GM23338 (cell line): ENCODE results near the gene ARMC7. TPM values are rescaled to one million over a fixed set of nuclear protein-coding genes. Genes with fewer than 3 reads are reported as not detected.
"Not testable (repeated sequence)": the region's sequence is repeated elsewhere in the genome, so short reads cannot be mapped to it uniquely, and the experiment has no call there.

ENCODE experiments used
- ATAC-seq: fragments of 200-7000 bp; cut with Tn5 transposase; 3 replicates; pipeline ENCODE4 v1.9.1; 2020
- DNase-seq: peaks from one replicate; pipeline ENCODE4 v3.0.0-alpha.2; 2015; ENCODE audit warnings: low spot score
- H2AFZ ChIP-seq: fragments of 200-600 bp; sonication (generic); 2 replicates; pipeline ENCODE4 v1.8.0; 2016; ENCODE audit warnings: antibody characterized with exemption, mild to moderate bottlenecking, moderate library complexity
- H3F3A ChIP-seq: fragments of 200-600 bp; sonication (generic); replicated peaks from 2 replicates; pipeline ENCODE4 v1.8.0; 2017; ENCODE audit warnings: antibody characterized with exemption, mixed run types, low read depth
- H3K27ac ChIP-seq: fragments of 200-600 bp; sonication (generic); 2 replicates; pipeline ENCODE4 v1.6.1; 2016; ENCODE audit warnings: low read depth
- H3K27me3 ChIP-seq: fragments of 200-600 bp; sonication (generic); 2 replicates; pipeline ENCODE4 v1.8.0; 2016; ENCODE audit warnings: mild to moderate bottlenecking, mixed run types, moderate library complexity; ENCODE audit not compliant: insufficient read depth
- H3K36me3 ChIP-seq: fragments of 200-600 bp; sonication (generic); 2 replicates; pipeline ENCODE4 v1.8.0; 2016; ENCODE audit warnings: mild to moderate bottlenecking; ENCODE audit not compliant: insufficient read depth
- H3K4me1 ChIP-seq: fragments of 200-600 bp; sonication (generic); 2 replicates; pipeline ENCODE4 v1.8.0; 2016; ENCODE audit warnings: mild to moderate bottlenecking, moderate library complexity; ENCODE audit not compliant: insufficient read depth
- H3K4me2 ChIP-seq: fragments of 200-600 bp; sonication (generic); 2 replicates; pipeline ENCODE4 v1.7.1; 2017; ENCODE audit warnings: mixed run types
- H3K4me3 ChIP-seq: fragments of 200-600 bp; sonication (generic); 2 replicates; pipeline ENCODE4 v1.6.1; 2016; ENCODE audit warnings: mixed run types
- H3K79me2 ChIP-seq: fragments of 200-600 bp; sonication (generic); replicated peaks from 2 replicates; pipeline ENCODE4 v1.8.0; 2017; ENCODE audit warnings: mild to moderate bottlenecking; ENCODE audit not compliant: insufficient read depth
- H3K9me2 ChIP-seq: fragments of 200-600 bp; sonication (generic); 2 replicates; pipeline ENCODE4 v1.8.0; 2017; ENCODE audit not compliant: insufficient read depth
- H4K20me1 ChIP-seq: fragments of 200-600 bp; sonication (generic); replicated peaks from 2 replicates; pipeline ENCODE4 v1.8.0; 2017; ENCODE audit warnings: mild to moderate bottlenecking; ENCODE audit not compliant: insufficient read depth
- H3K27ac Mint-ChIP-seq: 2 replicates; pipeline ENCODE4 v1.8.0; 2020; ENCODE audit warnings: inconsistent platforms, mild to moderate bottlenecking, moderate library complexity, mixed read lengths
- H3K27me3 Mint-ChIP-seq: 3 replicates; pipeline ENCODE4 v1.8.0; 2022; ENCODE audit warnings: low read depth, mild to moderate bottlenecking, moderate library complexity, mixed read lengths, inconsistent platforms; ENCODE audit not compliant: insufficient read depth, poor library complexity
- H3K36me3 Mint-ChIP-seq: 3 replicates; pipeline ENCODE4 v1.8.0; 2021; ENCODE audit warnings: low read depth, mild to moderate bottlenecking, inconsistent platforms, moderate library complexity, mixed read lengths
- H3K4me1 Mint-ChIP-seq: 3 replicates; pipeline ENCODE4 v1.8.0; 2020; ENCODE audit warnings: mild to moderate bottlenecking, inconsistent platforms, mixed read lengths
- H3K4me3 Mint-ChIP-seq: 3 replicates; pipeline ENCODE4 v1.8.0; 2021; ENCODE audit warnings: moderate library complexity, mild to moderate bottlenecking, inconsistent platforms, mixed read lengths
- H3K9me3 Mint-ChIP-seq: 3 replicates; pipeline ENCODE4 v1.8.0; 2020; ENCODE audit warnings: moderate library complexity, mild to moderate bottlenecking, inconsistent platforms, mixed read lengths
- CREB1 ChIP-seq: fragments of 250-450 bp; sonication (Bioruptor Pico); IDR thresholded peaks from 2 replicates; pipeline ENCODE4 v1.5.0; 2020; ENCODE audit warnings: low read depth, mild to moderate bottlenecking, moderate library complexity
- CTCF ChIP-seq, 2 experiments: fragments of 200-600 bp in 1 of 2; sonication (generic) in 1 of 2; conservative IDR thresholded peaks; 2 replicates each; pipeline versions ENCODE4 v1.5.1 to v1.6.1; 2016 to 2017; ENCODE audit warnings: antibody characterized with exemption in 2 of 2, low read depth in 2 of 2, mild to moderate bottlenecking in 2 of 2, moderate library complexity in 1 of 2
- ETS1 ChIP-seq: IDR thresholded peaks from 2 replicates; pipeline ENCODE4 v1.6.1; 2016; ENCODE audit warnings: antibody characterized with exemption
- EZH2 ChIP-seq: fragments of 200-600 bp; sonication (generic); IDR thresholded peaks from one replicate; pipeline ENCODE4 v1.8.0; 2017; ENCODE audit warnings: antibody characterized with exemption, mild to moderate bottlenecking, low read depth; ENCODE audit not compliant: unreplicated experiment
- EZH2phosphoT487 ChIP-seq: fragments of 200-600 bp; sonication (generic); IDR thresholded peaks from one replicate; pipeline ENCODE4 v1.8.1; 2018; ENCODE audit warnings: antibody characterized with exemption; ENCODE audit not compliant: unreplicated experiment
- JUNB ChIP-seq: IDR thresholded peaks from one replicate; pipeline ENCODE4 v1.6.1; 2016; ENCODE audit warnings: antibody characterized with exemption; ENCODE audit not compliant: unreplicated experiment
- NANOG ChIP-seq: IDR thresholded peaks from 2 replicates; pipeline ENCODE4 v1.6.1; 2016; ENCODE audit warnings: antibody characterized with exemption, borderline replicate concordance
- POLR2AphosphoS5 ChIP-seq: IDR thresholded peaks from 2 replicates; pipeline ENCODE4 v1.6.1; 2016; ENCODE audit warnings: antibody characterized with exemption, low read depth
- REST ChIP-seq: IDR thresholded peaks from one replicate; pipeline ENCODE4 v1.6.1; 2018; ENCODE audit warnings: antibody characterized with exemption; ENCODE audit not compliant: unreplicated experiment
- STAT1 ChIP-seq: IDR thresholded peaks from one replicate; pipeline ENCODE4 v1.6.1; 2016; ENCODE audit warnings: antibody characterized with exemption; ENCODE audit not compliant: unreplicated experiment
- ZNF114 ChIP-seq: fragments of 250-450 bp; sonication (Bioruptor Pico); IDR thresholded peaks from 2 replicates; pipeline ENCODE4 v1.5.0; 2020; ENCODE audit warnings: mild to moderate bottlenecking, moderate library complexity
- ZNF331 ChIP-seq: fragments of 250-450 bp; sonication (Bioruptor Pico); IDR thresholded peaks from 2 replicates; pipeline ENCODE4 v1.5.0; 2020; ENCODE audit warnings: low read depth, mild to moderate bottlenecking, moderate library complexity
- polyA plus RNA-seq: library from polyadenylated mRNA; unstranded; fragments of >200 nt; fragmentation: Nextera tagmentation; extraction: Ambion mirVana; gene quantifications from 2 replicates; pipeline ENCODE4 v1.2.1, GENCODE V29; 2016
- total RNA-seq: library from RNA; depleted of rRNA; stranded (reverse); fragments of >200 nt; shearing (Covaris generic); gene quantifications from 2 replicates; pipeline ENCODE4 v1.2.3, GENCODE V29; 2014

Gene ARMC7
- total and polyA plus RNA-seq, 2 experiments from 2014 or later: 5.6 to 8.4 TPM

GRCh38 chr17:75155191-75155601 lies 45.4 kb downstream of the ARMC7 start:
- H3K36me3 ChIP-seq: no peaks in the 10 kb centered on the region; the same call in 1 of the 2 replicates
- Mint-ChIP-seq H3K4me3 (peak overlapping the region; percentile 87), H3K36me3 (peaks cover 25% of the 10 kb centered on the region), H3K27ac (peak overlapping the region; percentile 58), H3K27me3 (peaks cover 15% of the 10 kb centered on the region), H3K4me1 (peaks cover 28% of the 10 kb centered on the region), H3K9me3 (peaks cover 2% of the 10 kb centered on the region; the same call in 1 of the 3 replicates)
- peaks cover 23% of the 10 kb centered on the region for H3F3A ChIP-seq
- DNase-seq: peak; percentile 76
- no peaks in the 10 kb centered on the region for H3K27me3 ChIP-seq
- H3K9me2 ChIP-seq: no peaks in the 10 kb centered on the region
- peak; percentile 3 for ATAC-seq
- peak overlapping the region; percentile 83; the same call in 1 of the 2 replicates for H3K27ac ChIP-seq
- TF ChIP-seq ETS1 (no peak), CREB1 (0 out of 2 replicates have a peak, but pooled peaks have one; percentile 17)
- peak overlapping the region; percentile 68 for H3K4me2 ChIP-seq
- H2AFZ ChIP-seq: no peak overlapping the region
- H3K4me1 ChIP-seq: peaks cover 27% of the 10 kb centered on the region
- peaks cover 23% of the 10 kb centered on the region for H4K20me1 ChIP-seq
- peak overlapping the region; percentile 43 for H3K4me3 ChIP-seq
- H3K79me2 ChIP-seq: peaks cover 40% of the 10 kb centered on the region

- not testable (repeated sequence) for H3K9me2 ChIP-seq, H3K4me3 ChIP-seq, H3K4me2 ChIP-seq, H3K27me3 ChIP-seq, DNase-seq, H3K36me3 Mint-ChIP-seq, H3K27ac Mint-ChIP-seq, H2AFZ ChIP-seq, ATAC-seq, H3K4me3 Mint-ChIP-seq, H3K27ac ChIP-seq, H4K20me1 ChIP-seq, H3K36me3 ChIP-seq, H3K79me2 ChIP-seq, H3K9me3 Mint-ChIP-seq
- Histone ChIP-seq H3F3A (peaks cover 23% of the 10 kb centered on the region), H3K4me1 (peaks cover 12% of the 10 kb centered on the region)
- Mint-ChIP-seq H3K4me1 (peaks cover 16% of the 10 kb centered on the region), H3K27me3 (peaks cover 14% of the 10 kb centered on the region)
These were observed 48.7 kb downstream of the ARMC7 start for GRCh38 chr17:75158480-75158879.

- H3K79me2 ChIP-seq: no peaks in the 10 kb centered on the region
- H3K36me3 ChIP-seq: no peaks in the 10 kb centered on the region; the same call in 1 of the 2 replicates
- peaks cover 7% of the 10 kb centered on the region; the same call in 1 of the 2 replicates for H4K20me1 ChIP-seq
- H3K27ac ChIP-seq: 0 out of 2 replicates have a peak overlapping the region, but pooled peaks have one; percentile 72
- H3K27ac Mint-ChIP-seq: no peak overlapping the region
- peaks cover 29% of the 10 kb centered on the region for H3F3A ChIP-seq
- H3K4me1 ChIP-seq: peaks cover 12% of the 10 kb centered on the region
- H3K4me1 Mint-ChIP-seq: peaks cover 16% of the 10 kb centered on the region
- ATAC-seq: no peak
- no peak overlapping the region for H3K4me2 ChIP-seq
- H3K4me3 ChIP-seq: no peak overlapping the region
- H3K36me3 Mint-ChIP-seq: peaks cover 11% of the 10 kb centered on the region; the same call in 2 of the 3 replicates
- H3K9me2 ChIP-seq: no peaks in the 10 kb centered on the region
- H3K9me3 Mint-ChIP-seq: no peaks in the 10 kb centered on the region
- peaks cover 11% of the 10 kb centered on the region for H3K27me3 Mint-ChIP-seq
- DNase-seq: no peak
- no peak overlapping the region for H3K4me3 Mint-ChIP-seq
- TF ChIP-seq ZNF114 (no peak), JUNB (no peak), NANOG (no peak), CTCF (conservative IDR thresholded peaks at IDR 0.05; ENCODE audit: low read depth in 2 of 2) (no peak), STAT1 (no peak), EZH2phosphoT487 (no peak), REST (no peak), POLR2AphosphoS5 (no peak), ZNF331 (no peak), EZH2 (no peak), CREB1 (no peak)
- no peaks in the 10 kb centered on the region for H3K27me3 ChIP-seq
- no peak overlapping the region for H2AFZ ChIP-seq
These were observed 49.6 kb downstream of the ARMC7 start for GRCh38 chr17:75159196-75160031.
